Measurements from ENCODE around the gene PEX14. TPM values are rescaled to one million over a fixed set of nuclear protein-coding genes. Genes with fewer than 3 reads are reported as not detected.

Gene PEX14
- total and polyA plus RNA-seq, 8 donors, result 17.3 to 22.9 (median 20.7) TPM

- TF ChIP-seq CTCF (IDR thresholded peaks at IDR 0.05), result no peak
- ATAC-seq (no peak), DNase-seq (no peak)
- Histone ChIP-seq H3K9me3 (no peaks in the 10 kb centered on the region), H3K4me1 (peaks cover 0 to 8% of the 10 kb centered on the region in 2 donors), H3K36me3 (no peaks in the 10 kb centered on the region), H3K27ac (no peak overlapping the region), H3K27me3 (no peaks in the 10 kb centered on the region), H3K4me3 (no peak overlapping the region)
- intact Hi-C loops (cut with DNase I), result no loop called here
These were observed 113.9 kb downstream of the PEX14 start for GRCh38 chr1:10588640-10589039.

GRCh38 chr1:10589074-10589473 is 114.3 kb downstream of the PEX14 start:
- Histone ChIP-seq H3K27ac (no peak overlapping the region), H3K4me1 (peaks cover 0 to 8% of the 10 kb centered on the region in 2 donors), H3K9me3 (no peaks in the 10 kb centered on the region), H3K4me3 (no peak overlapping the region), H3K36me3 (no peaks in the 10 kb centered on the region), H3K27me3 (no peaks in the 10 kb centered on the region)
- ATAC-seq, result no peak
- intact Hi-C loops (cut with DNase I), result no loop called here
- no peak for DNase-seq
- no peak for TF ChIP-seq CTCF (IDR thresholded peaks at IDR 0.05)

- Histone ChIP-seq H3K4me1 (peaks cover 0 to 8% of the 10 kb centered on the region in 2 donors), H3K9me3 (no peaks in the 10 kb centered on the region), H3K4me3 (no peak overlapping the region), H3K27ac (no peak overlapping the region), H3K36me3 (no peaks in the 10 kb centered on the region), H3K27me3 (no peaks in the 10 kb centered on the region)
- TF ChIP-seq CTCF (IDR thresholded peaks at IDR 0.05), result no peak
- no peak for ATAC-seq
- peak in 2 of 4 donors; percentile 43 to 62 for DNase-seq
- intact Hi-C loops (cut with DNase I), result no loop called here
These were observed 116.3 kb downstream of the PEX14 start for GRCh38 chr1:10591010-10591409.

GRCh38 chr1:10592373-10592772 is 117.6 kb downstream of the PEX14 start:
- Histone ChIP-seq H3K27ac (no peak overlapping the region), H3K4me3 (no peak overlapping the region), H3K36me3 (no peaks in the 10 kb centered on the region), H3K27me3 (no peaks in the 10 kb centered on the region), H3K9me3 (no peaks in the 10 kb centered on the region), H3K4me1 (peaks cover 0 to 8% of the 10 kb centered on the region in 2 donors)
- intact Hi-C loops (cut with DNase I), result no loop called here
- DNase-seq (no peak), ATAC-seq (no peak)
- no peak for TF ChIP-seq CTCF (IDR thresholded peaks at IDR 0.05)

GRCh38 chr1:10593750-10594149 is 119.0 kb downstream of the PEX14 start:
- Histone ChIP-seq H3K27ac (no peak overlapping the region), H3K4me1 (peaks cover 0 to 10% of the 10 kb centered on the region in 2 donors), H3K4me3 (no peak overlapping the region), H3K9me3 (no peaks in the 10 kb centered on the region), H3K27me3 (no peaks in the 10 kb centered on the region), H3K36me3 (no peaks in the 10 kb centered on the region)
- no peak for TF ChIP-seq CTCF (IDR thresholded peaks at IDR 0.05)
- intact Hi-C loops (cut with DNase I), result no loop called here
- ATAC-seq (no peak), DNase-seq (no peak)
